ENCODE results near the gene UPF2. TPM values are rescaled to one million over a fixed set of nuclear protein-coding genes. Genes with fewer than 3 reads are reported as not detected.
"Not testable (repeated sequence)": the region's sequence is repeated elsewhere in the genome, so short reads cannot be mapped to it uniquely, and the experiment has no call there.

The UPF2 gene
- total RNA-seq, 1 experiment from 2014 or later, result 5.7 TPM

DNA sequence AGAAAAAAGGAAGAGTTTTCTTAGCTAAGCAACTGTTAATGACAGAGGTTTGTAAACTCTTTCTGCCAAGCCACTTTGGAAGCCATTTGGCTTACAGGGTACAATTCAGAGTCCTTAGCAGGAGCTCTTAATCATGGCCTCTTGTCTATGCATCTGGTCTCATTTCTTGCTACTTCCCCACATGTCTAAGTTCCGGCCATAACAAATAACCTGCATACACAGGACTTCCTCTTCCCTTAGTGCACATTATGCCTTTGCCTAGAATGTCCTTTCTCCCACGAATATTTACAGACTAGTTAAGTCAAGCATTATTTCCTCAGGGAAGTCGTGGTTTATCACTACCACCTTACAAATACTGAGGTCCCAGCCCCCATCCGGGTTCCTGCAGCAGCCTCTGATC, 8.6 kb upstream of the UPF2 start:
- in situ Hi-C loops (cut with HindIII; ENCODE audit: low pct_unique_long_range_greater_than_20kb, low sequenced_read_pairs), result no loop called here
- no peak for DNase-seq (ENCODE audit: low read depth)

DNA sequence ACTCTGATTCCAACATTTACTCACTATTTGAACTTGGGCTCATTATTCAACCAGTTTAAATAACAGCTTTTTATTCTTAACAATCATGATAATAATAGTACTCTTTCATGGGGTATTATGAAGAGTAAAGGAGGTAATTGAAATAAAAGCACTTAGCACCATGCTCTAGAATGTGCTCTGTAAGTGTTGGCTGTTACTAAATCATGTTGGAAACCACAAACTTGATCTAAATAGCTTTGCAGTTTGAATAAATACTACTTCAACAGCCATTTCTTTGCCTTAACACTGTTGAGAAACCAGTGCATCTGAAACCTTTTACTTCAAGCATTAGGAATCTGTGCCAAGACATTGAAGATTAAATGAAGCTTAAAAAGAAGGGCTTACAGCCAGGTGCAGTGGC, 7.9 kb upstream of the UPF2 start:
- DNase-seq (ENCODE audit: low read depth), result no peak
- in situ Hi-C loops (cut with HindIII; ENCODE audit: low pct_unique_long_range_greater_than_20kb, low sequenced_read_pairs), result no loop called here

DNA sequence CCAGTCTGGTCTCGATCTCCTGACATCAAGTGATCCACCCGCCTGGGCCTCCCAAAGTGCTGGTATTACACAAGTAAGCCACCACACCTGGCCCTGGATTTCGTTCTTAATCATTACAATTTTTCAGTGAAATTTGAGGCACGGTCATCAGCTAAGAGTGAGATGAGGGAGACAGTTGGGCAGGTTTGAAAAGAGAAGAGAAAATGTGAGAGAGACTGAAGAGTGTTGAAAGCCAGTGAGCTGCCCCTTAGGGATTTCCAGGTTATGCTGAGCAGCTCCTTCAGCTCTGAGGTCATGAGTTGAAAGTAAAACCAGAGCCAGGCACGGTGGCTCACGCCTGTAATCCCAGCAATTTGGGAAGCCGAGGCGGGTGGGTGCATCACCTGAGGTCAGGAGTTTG, 5.9 kb upstream of the UPF2 start:
- in situ Hi-C loops (cut with HindIII; ENCODE audit: low pct_unique_long_range_greater_than_20kb, low sequenced_read_pairs), result no loop called here
- DNase-seq (ENCODE audit: low read depth), result no peak

DNA sequence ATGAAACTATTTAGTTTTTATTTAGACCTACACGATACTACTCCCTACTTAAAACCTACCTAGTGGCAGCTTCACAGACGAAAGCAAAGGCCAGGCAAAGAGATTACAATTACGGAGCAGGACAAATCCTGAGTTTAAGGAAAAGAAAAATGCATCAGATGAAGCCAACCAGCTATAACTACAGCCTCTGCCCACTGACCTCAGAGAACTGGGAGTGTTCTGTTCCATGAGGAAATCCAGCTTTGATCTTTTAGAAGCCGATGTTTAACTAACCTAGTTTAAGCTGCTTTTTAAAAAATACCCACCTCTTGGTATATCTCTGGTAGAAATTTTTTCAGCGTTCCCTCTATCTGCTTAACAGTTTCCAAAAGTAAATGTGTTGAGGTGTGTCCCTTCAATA, 3.0 kb upstream of the UPF2 start:
- in situ Hi-C loops (cut with HindIII; ENCODE audit: low pct_unique_long_range_greater_than_20kb, low sequenced_read_pairs), result no loop called here
- DNase-seq (ENCODE audit: low read depth), result no peak

DNA sequence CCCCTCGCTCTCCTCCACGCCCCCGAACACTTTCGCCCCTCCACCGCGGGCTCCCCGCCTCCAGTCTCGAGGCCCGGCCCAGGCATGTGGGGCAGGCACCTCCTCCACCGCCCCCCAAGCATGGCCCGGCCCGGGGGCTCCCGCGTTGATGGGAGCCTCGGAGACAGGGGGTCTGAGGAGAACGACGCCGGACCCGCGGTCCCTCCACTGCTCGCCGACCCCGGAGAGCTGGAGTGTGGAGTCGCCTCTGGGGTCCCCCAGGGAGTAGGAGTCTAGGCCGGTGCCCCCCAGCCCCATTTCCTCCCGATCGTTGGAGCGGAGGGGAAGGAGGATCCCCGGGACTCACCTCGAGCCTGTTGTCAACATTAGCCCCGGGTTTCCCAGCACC, 206 bp downstream of the UPF2 start:
- in situ Hi-C loops (cut with HindIII; ENCODE audit: low pct_unique_long_range_greater_than_20kb, low sequenced_read_pairs), result no loop called here
- no peak for DNase-seq (ENCODE audit: low read depth)

DNA sequence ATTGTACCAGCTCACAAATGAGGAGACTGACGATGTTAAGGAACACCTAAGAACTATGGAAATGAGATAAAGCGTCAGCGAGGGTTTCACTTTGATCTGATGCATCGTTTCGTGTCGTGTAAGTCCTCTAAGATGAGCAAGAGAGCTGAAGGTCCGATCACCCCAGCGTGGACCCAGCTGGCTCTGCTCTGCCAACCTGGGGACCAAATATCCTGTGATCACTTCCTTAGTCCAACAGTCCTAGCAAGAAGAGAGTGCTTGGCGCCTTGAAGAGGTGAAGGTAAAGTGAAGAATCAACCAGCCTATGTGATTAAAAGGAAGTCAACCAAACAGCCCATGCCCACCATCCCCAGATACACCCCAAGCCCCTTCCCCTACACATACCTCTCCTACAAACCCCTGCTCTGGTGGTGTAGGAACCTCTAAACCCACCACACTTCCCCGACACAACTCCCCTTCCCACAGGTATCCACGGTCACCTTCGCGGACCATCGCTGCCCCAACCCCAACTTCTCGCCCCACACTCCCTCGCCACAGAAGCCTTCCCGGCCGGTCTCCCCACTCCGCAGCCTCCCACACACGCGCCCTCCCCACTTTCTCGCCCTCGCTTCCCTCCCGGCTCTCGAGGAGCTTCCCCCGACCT, 722 bp downstream of the UPF2 start:
- in situ Hi-C loops (cut with HindIII; ENCODE audit: low pct_unique_long_range_greater_than_20kb, low sequenced_read_pairs), result no loop called here
- DNase-seq (ENCODE audit: low read depth), result peak; percentile 36

DNA sequence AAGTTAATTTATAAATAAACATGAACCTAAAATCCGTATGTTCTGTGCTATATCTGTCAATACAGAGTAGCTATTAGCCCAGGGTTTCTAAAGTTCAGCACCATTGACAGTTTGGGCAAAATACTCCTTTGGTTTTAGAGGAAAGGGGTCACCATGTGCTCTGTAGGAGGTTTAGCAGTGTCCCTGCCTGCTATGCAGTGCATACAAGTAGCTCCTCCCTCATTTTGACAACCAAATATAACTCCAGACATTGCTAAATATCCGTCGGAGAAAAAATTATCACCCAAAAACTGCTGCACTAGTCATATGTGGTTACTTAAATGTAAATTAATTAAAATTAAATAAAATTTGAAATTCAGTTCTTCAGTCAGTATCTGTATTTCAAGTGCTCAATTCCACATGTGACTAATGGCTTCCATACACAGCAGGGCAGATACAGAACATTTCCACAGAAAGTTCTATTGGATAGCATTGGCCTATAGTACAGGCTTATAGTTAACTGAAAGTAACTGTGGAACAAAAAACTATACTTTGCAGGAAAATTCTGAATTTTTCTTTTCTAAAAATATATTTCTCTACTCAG, 6.4 kb downstream of the UPF2 start:
- in situ Hi-C loops (cut with HindIII; ENCODE audit: low pct_unique_long_range_greater_than_20kb, low sequenced_read_pairs), result no loop called here

DNA sequence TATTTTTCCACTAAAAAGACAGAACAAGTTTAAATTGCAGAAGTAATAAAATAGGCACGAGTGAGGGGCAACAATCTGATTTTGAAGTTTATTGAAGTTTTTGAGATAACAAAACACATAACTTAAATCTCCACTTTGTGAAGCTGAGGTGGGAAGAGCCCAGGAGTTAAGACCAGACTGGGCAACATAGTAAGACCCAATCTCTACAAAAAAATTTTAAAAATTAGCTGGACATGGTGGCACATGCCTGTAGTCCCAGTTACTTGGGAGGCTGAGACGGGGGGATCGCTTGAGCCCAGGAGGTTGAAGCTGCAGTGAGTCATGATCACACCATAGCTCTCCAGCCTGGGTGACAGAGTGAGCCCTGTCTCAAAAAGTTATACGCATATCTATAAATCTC, 11.2 kb downstream of the UPF2 start:
- no peak for DNase-seq (ENCODE audit: low read depth)
- in situ Hi-C loops (cut with HindIII; ENCODE audit: low pct_unique_long_range_greater_than_20kb, low sequenced_read_pairs), result no loop called here

More for the DNA sequence above, 6.4 kb downstream of the UPF2 start:
- DNase-seq (ENCODE audit: low read depth), result no peak

GRCh38 chr10:12027539-12027938, 15.1 kb downstream of the UPF2 start:
- no peak for DNase-seq (ENCODE audit: low read depth)
- in situ Hi-C loops (cut with HindIII; ENCODE audit: low pct_unique_long_range_greater_than_20kb, low sequenced_read_pairs), result no loop called here

DNA sequence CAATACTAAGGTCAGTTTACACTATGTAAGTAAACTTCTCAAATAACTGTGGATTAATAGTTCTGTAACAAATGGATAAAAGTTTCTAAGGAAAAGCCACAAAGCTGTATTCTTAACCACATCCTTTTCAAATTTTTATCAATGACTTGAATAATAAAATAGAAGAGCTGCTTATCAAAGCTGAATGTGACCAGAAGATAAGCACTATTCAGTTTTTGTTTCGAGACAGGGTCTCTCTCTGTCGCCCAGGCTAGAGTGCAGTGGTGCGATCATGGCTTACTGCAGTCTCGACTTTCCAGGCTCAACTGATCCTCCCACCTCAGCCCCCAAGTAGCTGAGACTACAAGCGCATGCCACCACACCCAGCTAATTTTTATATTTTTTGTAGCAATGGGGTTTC, 17.0 kb downstream of the UPF2 start:
- in situ Hi-C loops (cut with HindIII; ENCODE audit: low pct_unique_long_range_greater_than_20kb, low sequenced_read_pairs), result no loop called here
- DNase-seq (ENCODE audit: low read depth), result no peak

DNA sequence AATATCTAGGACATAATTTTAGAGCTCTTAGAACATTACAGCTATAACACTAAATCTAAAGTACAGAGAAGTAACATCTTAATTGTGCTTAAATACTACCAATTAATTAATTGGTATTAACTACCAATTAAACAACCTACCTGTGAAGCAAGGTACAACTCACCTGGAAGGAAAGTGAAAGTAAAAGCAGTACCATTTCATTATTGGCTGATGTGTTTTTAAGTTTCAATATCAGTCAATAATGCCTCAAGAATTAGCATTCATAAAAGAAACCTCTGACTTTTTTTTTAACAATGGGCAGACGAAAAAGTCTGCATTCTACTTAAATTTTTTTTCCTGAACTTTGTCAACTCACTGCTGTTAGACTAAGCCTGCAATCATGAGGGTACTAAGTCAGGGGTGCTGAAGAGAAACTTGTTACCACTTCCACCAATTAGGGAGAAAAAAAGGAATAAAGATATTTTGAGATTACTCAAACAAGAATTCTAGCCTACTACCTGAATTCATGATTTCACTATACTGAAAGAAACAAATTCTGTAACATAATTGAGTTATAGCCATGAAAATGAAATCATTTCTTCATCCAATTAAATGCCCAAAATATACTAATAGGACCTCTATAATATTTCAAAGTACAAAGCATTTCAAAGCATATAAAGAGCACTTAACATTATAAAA, 19.9 kb downstream of the UPF2 start:
- no peak for DNase-seq (ENCODE audit: low read depth)
- in situ Hi-C loops (cut with HindIII; ENCODE audit: low pct_unique_long_range_greater_than_20kb, low sequenced_read_pairs), result no loop called here

DNA sequence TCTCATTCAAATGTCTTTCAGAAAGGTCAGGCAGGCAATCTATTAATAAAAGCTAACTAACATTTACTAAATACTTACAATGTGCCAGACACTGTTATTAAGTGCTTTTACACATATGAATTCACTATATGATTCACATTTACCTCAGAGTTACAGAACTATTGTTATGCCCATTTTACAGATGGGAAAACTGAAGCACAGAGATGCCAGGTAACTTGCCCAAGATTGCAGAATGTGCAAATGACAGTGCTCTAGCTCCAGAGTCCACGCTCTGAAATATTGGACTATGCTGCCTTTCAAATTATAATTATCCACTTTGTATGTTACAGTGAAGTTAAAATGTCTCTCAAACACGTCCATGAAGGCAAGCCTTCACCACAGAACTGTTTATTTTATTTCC, 22.0 kb downstream of the UPF2 start:
- in situ Hi-C loops (cut with HindIII; ENCODE audit: low pct_unique_long_range_greater_than_20kb, low sequenced_read_pairs), result no loop called here
- no peak for DNase-seq (ENCODE audit: low read depth)

GRCh38 chr10:12019283-12019971, 23.2 kb downstream of the UPF2 start:
- DNase-seq (ENCODE audit: low read depth), result no peak
- in situ Hi-C loops (cut with HindIII; ENCODE audit: low pct_unique_long_range_greater_than_20kb, low sequenced_read_pairs), result no loop called here

DNA sequence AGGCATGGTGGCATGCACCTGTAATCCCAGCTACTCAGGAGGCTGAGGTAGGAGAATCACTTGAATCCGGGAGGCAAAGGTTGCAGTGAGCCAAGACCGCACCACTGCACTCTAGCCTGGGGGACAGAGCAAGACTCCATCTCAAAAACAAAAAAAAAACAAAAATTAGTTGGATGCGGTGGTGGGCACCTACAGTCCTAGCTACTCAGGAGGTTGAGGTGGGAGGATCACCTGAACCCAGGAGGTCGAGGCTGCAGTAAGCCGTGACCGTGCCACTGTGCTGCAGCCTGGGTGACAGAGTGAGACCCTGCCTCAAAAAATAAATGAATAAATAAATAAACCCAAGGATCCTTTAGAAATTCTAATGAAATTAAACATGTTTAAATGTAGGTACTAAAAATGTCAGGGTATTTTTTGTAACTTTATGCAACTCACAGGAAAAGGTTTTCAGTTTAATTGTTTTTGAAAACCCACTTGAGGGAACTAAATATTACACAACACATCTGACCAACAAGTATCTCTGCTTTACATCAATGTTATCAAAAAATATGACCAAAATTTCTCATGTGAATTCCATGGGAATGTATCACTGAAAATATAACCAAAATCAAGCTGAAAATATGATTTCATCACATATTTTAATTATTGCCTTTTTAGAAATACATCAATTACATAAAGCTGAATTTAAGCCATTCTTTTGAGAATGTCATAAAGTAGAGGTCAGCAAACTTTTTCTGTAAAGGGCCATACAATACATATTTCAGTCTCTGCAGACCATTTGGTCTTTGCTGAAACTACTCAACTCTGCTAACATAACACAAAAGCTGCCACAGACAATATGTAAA, 23.9 kb downstream of the UPF2 start:
- DNase-seq (ENCODE audit: low read depth), result no peak
- in situ Hi-C loops (cut with HindIII; ENCODE audit: low pct_unique_long_range_greater_than_20kb, low sequenced_read_pairs), result no loop called here

DNA sequence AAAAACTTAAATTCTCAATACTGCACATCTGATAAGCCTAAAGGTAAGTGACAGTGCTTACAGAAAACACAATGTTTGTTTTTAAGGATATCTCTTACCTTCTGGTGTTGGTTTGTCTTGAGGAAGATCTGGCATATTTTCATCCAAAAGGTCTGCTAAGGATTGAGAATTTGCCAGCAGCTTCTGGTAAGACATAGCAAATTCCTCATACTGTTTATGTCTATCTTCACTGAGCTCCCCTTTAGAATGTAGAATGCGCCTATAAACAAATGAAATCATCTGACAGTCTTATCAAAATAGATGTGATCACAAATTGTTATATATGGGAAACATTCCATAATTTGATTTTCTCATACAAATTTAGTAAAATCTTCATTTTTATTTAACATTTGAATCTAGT, 28.7 kb downstream of the UPF2 start:
- in situ Hi-C loops (cut with HindIII; ENCODE audit: low pct_unique_long_range_greater_than_20kb, low sequenced_read_pairs), result no loop called here
- DNase-seq (ENCODE audit: low read depth), result no peak

DNA sequence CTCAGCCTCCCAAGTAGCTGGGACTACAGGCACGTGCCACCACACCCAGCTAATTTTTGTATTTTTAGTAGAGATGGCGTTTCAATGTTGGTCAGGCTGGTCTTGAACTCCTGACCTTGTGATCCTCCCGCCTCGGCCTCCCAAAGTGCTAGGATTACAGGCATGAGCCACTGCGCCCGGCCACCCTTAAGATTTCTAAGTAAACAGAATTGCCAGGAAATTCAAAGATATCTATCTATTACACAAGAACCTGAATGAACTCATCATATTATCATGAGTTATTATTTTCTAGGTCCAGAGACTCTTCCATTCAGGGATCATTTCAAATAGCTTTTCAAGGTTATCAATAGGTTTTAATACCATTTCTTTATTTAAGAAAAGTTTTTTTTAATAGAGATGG, 29.2 kb downstream of the UPF2 start:
- in situ Hi-C loops (cut with HindIII; ENCODE audit: low pct_unique_long_range_greater_than_20kb, low sequenced_read_pairs); DNase-seq (ENCODE audit: low read depth): not testable (repeated sequence)

DNA sequence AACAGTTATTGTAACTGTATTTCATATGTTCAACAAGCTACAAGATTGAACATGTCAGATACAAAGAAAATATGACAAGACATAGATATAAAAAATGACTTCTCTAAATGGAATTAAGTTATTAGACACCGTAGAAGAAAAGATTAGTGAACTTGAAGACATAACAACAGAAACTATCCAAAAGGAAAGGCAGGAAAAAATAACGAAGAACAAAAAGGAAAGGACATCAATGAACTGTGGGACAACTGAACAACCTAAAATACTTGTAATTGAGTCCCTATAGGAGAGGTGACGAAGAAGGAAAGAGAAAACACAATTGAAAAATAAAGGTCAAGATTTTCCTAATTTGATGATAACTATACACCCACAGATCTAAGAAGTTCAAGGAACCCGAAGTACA, 32.3 kb downstream of the UPF2 start:
- no peak for DNase-seq (ENCODE audit: low read depth)
- in situ Hi-C loops (cut with HindIII; ENCODE audit: low pct_unique_long_range_greater_than_20kb, low sequenced_read_pairs), result no loop called here

- DNase-seq (ENCODE audit: low read depth); in situ Hi-C loops (cut with HindIII; ENCODE audit: low pct_unique_long_range_greater_than_20kb, low sequenced_read_pairs): not testable (repeated sequence)
Measured at GRCh38 chr10:12008842-12009241, 33.8 kb downstream of the UPF2 start.

GRCh38 chr10:12006671-12007070, 35.9 kb downstream of the UPF2 start:
- in situ Hi-C loops (cut with HindIII; ENCODE audit: low pct_unique_long_range_greater_than_20kb, low sequenced_read_pairs), result no loop called here
- no peak for DNase-seq (ENCODE audit: low read depth)
